IPS DF 19.7 (cell line): ENCODE measurements around the gene EXOSC9.
A peak's percentile ranks its signal among the peaks of the same experiment; 100 is the strongest.

ENCODE experiments used
- DNase-seq: peaks from one replicate; pipeline ENCODE4 v3.0.0-alpha.2; 2013; ENCODE audit warnings: low read depth, low spot score

Gene EXOSC9

GRCh38 chr4:121823505-121824170 is 22.5 kb downstream of the EXOSC9 start, which contains the start of gene CCNA2:
CCNA2 (minus strand) TSS chr4:121823883; CDS start chr4:121823628, 255 bp downstream.
- DNase-seq = peak; percentile 93

- no peak for DNase-seq
Measured at GRCh38 chr4:121824171-121824527, 23.0 kb downstream of the EXOSC9 start.

- DNase-seq = no peak
Measured at GRCh38 chr4:121824950-121825349, 23.8 kb downstream of the EXOSC9 start.

GRCh38 chr4:121827853-121828252 is 26.7 kb downstream of the EXOSC9 start:
- DNase-seq = no peak

GRCh38 chr4:121829511-121829910 is 28.4 kb downstream of the EXOSC9 start:
- DNase-seq = no peak

GRCh38 chr4:121838136-121838535 is 37.0 kb downstream of the EXOSC9 start:
- no peak for DNase-seq

GRCh38 chr4:121842862-121843261 is 41.7 kb downstream of the EXOSC9 start:
- DNase-seq = no peak

GRCh38 chr4:121846662-121847061 is 45.5 kb downstream of the EXOSC9 start:
- DNase-seq = no peak

- DNase-seq = no peak
Measured at GRCh38 chr4:121851354-121851753, 50.2 kb downstream of the EXOSC9 start.

GRCh38 chr4:121860121-121860520 is 59.0 kb downstream of the EXOSC9 start:
- DNase-seq = no peak

GRCh38 chr4:121861426-121861825 is 60.3 kb downstream of the EXOSC9 start:
- no peak for DNase-seq

- no peak for DNase-seq
Measured at GRCh38 chr4:121863799-121864198, 62.7 kb downstream of the EXOSC9 start.
